PC-9 (cell line): ENCODE data around the gene PRKCB.

Experiments
- EZH2 ChIP-seq: fragments of 200-600 bp; sonication (generic); IDR thresholded peaks from 2 replicates; pipeline ENCODE4 v1.8.0; 2017; ENCODE audit warnings: antibody characterized with exemption, low read depth
- TF ChIP-seq, protein P1 (sequence below): fragments of 200-600 bp; sonication (generic); conservative IDR thresholded peaks from 2 replicates; pipeline ENCODE4 v1.6.1; 2017; ENCODE audit warnings: mixed run types, antibody characterized with exemption, mild to moderate bottlenecking, moderate library complexity

DNA sequence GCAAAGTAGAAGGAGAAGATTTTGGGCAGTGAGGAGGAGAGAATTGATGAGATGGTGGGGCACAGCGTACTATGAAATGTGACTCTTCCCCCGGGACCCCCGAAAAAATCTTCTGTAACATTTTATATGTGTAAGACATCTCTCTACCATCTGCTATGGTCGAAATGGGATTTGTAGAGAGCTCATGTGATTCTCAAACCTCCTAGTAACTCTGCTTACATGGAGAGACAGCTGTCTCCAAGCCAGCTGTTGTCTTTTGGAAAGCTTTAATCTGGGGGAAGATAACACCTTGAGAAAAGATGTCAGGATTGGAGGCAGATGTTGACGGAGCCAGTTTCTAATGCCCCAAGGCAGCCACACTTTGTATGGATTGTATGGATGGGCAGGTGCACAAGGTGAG lies 94.1 kb downstream of the PRKCB start:
- TF ChIP-seq, protein P1, sequence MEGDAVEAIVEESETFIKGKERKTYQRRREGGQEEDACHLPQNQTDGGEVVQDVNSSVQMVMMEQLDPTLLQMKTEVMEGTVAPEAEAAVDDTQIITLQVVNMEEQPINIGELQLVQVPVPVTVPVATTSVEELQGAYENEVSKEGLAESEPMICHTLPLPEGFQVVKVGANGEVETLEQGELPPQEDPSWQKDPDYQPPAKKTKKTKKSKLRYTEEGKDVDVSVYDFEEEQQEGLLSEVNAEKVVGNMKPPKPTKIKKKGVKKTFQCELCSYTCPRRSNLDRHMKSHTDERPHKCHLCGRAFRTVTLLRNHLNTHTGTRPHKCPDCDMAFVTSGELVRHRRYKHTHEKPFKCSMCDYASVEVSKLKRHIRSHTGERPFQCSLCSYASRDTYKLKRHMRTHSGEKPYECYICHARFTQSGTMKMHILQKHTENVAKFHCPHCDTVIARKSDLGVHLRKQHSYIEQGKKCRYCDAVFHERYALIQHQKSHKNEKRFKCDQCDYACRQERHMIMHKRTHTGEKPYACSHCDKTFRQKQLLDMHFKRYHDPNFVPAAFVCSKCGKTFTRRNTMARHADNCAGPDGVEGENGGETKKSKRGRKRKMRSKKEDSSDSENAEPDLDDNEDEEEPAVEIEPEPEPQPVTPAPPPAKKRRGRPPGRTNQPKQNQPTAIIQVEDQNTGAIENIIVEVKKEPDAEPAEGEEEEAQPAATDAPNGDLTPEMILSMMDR: no peak
- no peak for TF ChIP-seq EZH2
